A204.1 (cell line): Measurements from ENCODE around the gene MBNL1.

Experiments used
- FAIRE-seq: peaks from 2 replicates; lab custom pipeline; 2012; peaks lifted over from hg19 to GRCh38; lab: Jason Lieb, UNC

MBNL1 gene

DNA sequence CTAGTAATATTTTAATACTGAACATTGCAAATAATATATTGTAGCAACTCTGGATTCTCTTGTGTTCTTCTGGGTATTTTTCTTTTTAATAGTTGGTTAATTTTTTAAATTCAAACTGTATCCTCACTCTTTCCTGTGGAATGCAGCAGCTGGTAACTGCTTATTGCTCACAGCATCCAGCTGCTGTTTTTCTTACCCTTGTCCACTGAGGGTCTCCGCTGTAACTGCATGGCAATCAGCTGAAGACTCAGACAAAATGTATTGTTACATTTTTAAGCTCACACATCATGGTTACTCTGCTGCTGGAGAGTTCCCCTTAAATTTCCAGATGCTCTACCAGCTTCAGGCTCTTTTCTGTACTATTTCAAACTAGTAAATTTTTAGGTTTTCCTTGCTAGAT is 227.6 kb downstream of the MBNL1 start:
- FAIRE-seq, result no peak

- FAIRE-seq, result no peak
Observed at GRCh38 chr3:152496716-152497115, 228.0 kb downstream of the MBNL1 start.

GRCh38 chr3:152497457-152497856 is 228.7 kb downstream of the MBNL1 start:
- FAIRE-seq, result no peak

DNA sequence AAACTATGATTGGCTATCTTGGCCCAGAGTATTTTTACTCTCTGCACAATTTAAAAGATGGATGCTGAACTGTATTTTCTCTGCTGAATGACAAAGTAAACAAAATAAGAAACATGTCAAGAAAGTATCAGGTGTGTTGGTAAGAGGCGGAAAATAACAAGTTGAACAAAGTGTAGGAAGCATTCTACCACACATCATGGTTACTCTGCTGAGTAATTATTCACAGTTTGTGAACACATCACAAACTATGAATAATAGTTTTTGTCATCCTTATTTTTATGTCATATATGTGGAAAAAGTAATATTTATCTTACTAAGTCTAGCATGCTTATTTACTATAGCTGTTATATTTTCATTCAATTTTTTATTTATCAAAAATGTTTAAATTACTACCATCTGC is 229.2 kb downstream of the MBNL1 start:
- FAIRE-seq, result no peak

GRCh38 chr3:152499791-152500385 is 231.2 kb downstream of the MBNL1 start:
- no peak for FAIRE-seq

DNA sequence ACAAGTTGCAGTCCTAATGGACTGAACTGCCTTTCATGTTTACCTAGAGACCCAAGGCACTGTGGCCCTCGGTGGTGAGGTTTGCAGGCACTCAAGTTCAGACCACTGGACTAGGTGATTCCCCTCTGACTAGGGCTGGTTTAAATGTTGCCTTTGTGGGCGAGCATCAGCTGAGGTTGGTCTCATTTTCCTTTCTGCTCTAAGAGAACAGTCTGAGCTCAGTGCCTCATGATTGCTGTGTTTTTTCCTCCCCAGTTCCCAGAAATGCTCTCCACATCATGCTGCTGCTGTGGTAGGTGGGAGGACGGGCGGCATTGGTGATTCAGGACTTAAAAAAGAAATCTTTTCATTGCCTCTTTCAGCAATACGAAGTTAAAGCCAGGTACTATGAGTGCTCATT is 237.2 kb downstream of the MBNL1 start:
- FAIRE-seq, result no peak

DNA sequence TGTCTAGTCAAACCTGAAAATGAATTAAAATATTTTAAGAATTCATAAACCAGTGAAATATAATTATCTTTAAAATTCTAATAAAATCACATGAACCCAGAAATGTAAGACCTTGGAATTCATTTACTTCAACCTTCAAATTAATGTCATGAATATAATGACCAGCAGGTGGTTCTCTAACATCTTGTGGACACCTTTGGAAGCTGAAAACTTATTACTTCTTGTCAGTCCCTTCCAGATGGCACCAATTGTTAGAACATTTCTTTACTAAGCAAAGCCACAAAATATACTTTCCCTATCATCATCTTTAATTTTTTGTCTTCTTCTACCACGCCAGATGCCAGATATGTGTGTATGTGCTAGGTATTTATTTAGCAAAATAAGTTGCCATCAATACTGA is 240.0 kb downstream of the MBNL1 start:
- no peak for FAIRE-seq

- no peak for FAIRE-seq
Observed at GRCh38 chr3:152511904-152512303, 243.2 kb downstream of the MBNL1 start.

DNA sequence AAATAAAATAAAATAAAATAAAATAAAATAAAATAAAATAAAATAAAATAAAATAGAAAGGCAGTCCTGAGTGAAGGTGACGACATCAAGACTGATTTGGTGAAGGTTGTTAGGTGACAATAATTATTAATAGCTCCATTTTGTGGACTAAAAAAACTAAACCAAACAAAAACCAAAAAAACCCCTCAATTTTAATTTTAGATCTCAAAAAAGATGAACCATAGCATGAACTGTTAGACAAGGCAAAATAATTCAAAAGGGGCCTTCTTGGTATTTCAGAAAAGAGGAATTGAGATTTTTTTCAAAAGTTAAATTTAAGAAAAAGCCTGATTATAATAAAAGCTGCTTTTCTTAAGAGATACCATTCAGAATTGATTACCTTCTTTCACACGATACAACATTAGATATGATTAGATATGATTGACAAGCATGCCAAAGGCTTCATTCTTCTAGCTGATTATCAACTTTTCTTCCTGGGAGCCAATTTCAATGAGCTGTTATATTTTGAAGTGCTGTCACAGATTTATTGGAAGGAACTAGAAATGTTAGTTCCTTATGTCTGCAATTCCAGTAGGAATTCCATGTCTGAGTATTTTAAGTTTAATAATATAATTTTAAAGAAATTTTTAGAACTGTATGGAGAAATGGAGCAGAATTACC is 244.7 kb downstream of the MBNL1 start:
- no peak for FAIRE-seq
